Renal pelvis (tissue), 4 donors: Measurements from ENCODE around the gene PPA1. TPM values are rescaled to one million over a fixed set of nuclear protein-coding genes. Genes with fewer than 3 reads are reported as not detected.
"Not testable (repeated sequence)": the region's sequence is repeated elsewhere in the genome, so short reads cannot be mapped to it uniquely, and the experiment has no call there.

Experiments used
- DNase-seq: peaks from one replicate; pipeline ENCODE4 v3.0.0-alpha.2; 2013
- polyA plus RNA-seq, 3 donors: library from polyadenylated mRNA; unstranded; fragments of 120-200 nt; gene quantifications; one replicate each; pipeline ENCODE4 v1.2.1, GENCODE V29; 2013; ENCODE audit not compliant: insufficient read length in 3 of 3

Gene PPA1
- polyA plus RNA-seq, 3 donors, result 87.9 to 114 (median 103) TPM

GRCh38 chr10:70178139-70178725 lies 55.0 kb downstream of the PPA1 start:
- no peak for DNase-seq

- no peak for DNase-seq
Measured at GRCh38 chr10:70176441-70176840, 56.8 kb downstream of the PPA1 start.

- DNase-seq, result no peak
Measured at GRCh38 chr10:70175516-70175915, 57.7 kb downstream of the PPA1 start.

- no peak for DNase-seq
Measured at GRCh38 chr10:70174058-70174741, 59.0 kb downstream of the PPA1 start.

- DNase-seq, result no peak
Measured at GRCh38 chr10:70169649-70170364, 63.4 kb downstream of the PPA1 start.

- no peak for DNase-seq
Measured at GRCh38 chr10:70169011-70169410, 64.2 kb downstream of the PPA1 start.

GRCh38 chr10:70167246-70167645 lies 66.0 kb downstream of the PPA1 start:
- no peak for DNase-seq

- no peak for DNase-seq
Measured at GRCh38 chr10:70166394-70166793, 66.8 kb downstream of the PPA1 start.

- no peak for DNase-seq
Measured at GRCh38 chr10:70164163-70164562, 69.1 kb downstream of the PPA1 start.

- DNase-seq, result no peak
Measured at GRCh38 chr10:70163448-70163847, 69.8 kb downstream of the PPA1 start.

- no peak for DNase-seq
Measured at GRCh38 chr10:70162892-70163201, 70.4 kb downstream of the PPA1 start.

GRCh38 chr10:70162151-70162891 lies 70.9 kb downstream of the PPA1 start:
- no peak for DNase-seq

GRCh38 chr10:70160798-70161197 lies 72.4 kb downstream of the PPA1 start:
- DNase-seq, result no peak

GRCh38 chr10:70159366-70159765 lies 73.9 kb downstream of the PPA1 start:
- DNase-seq, result not testable (repeated sequence)

- no peak for DNase-seq
Measured at GRCh38 chr10:70158113-70158512, 75.1 kb downstream of the PPA1 start.

- no peak for DNase-seq
Measured at GRCh38 chr10:70155255-70155838, 77.9 kb downstream of the PPA1 start.

Other genes starting within 250 kb of the PPA1 start
- gene MACROH2A2, start 180.6 kb downstream of the PPA1 start, polyA plus RNA-seq, result 10 to 100 TPM; 77.3 to 95.7 (median 95.0) TPM
- 1 to 10 TPM; 4.3 to 7.1 (median 7.1) TPM for gene AIFM2, start 100.6 kb downstream of the PPA1 start, polyA plus RNA-seq
- gene TYSND1, start 86.7 kb downstream of the PPA1 start, polyA plus RNA-seq, result 10 to 100 TPM; 13.1 to 16.7 (median 16.6) TPM
- gene SAR1A, start 62.9 kb downstream of the PPA1 start, polyA plus RNA-seq, result 100 to 1,000 TPM; 101 to 135 (median 105) TPM
- under 1 TPM; 0.12 to 0.32 (median 0.17) TPM for gene NPFFR1, start 50.6 kb upstream of the PPA1 start, polyA plus RNA-seq
- gene LRRC20, start 149.2 kb upstream of the PPA1 start, polyA plus RNA-seq, result 10 to 100 TPM in 2 of 3 donors, 1 to 10 TPM in 1; 7.5 to 12.1 (median 11.1) TPM
- 10 to 100 TPM; 75.3 to 92.0 (median 84.2) TPM for gene EIF4EBP2, start 170.7 kb upstream of the PPA1 start, polyA plus RNA-seq
- 1 to 10 TPM in 1 of 3 donors, under 1 TPM in 2; 0.14 to 1.1 (median 0.44) TPM for gene NODAL, start 208.3 kb upstream of the PPA1 start, polyA plus RNA-seq
- gene PALD1, start 245.3 kb upstream of the PPA1 start, polyA plus RNA-seq, result 10 to 100 TPM in 2 of 3 donors, 1 to 10 TPM in 1; 8.7 to 12.7 (median 12.7) TPM